RKO (cell line): Measurements from ENCODE around the gene NLRP1.

Experiments
- DNase-seq: peaks from one replicate; pipeline ENCODE4 v3.0.0-alpha.2; 2016; ENCODE audit warnings: low spot score

NLRP1 gene

GRCh38 chr17:5473906-5474305 is 110.4 kb downstream of the NLRP1 start:
- no peak for DNase-seq

GRCh38 chr17:5472511-5472910 is 111.8 kb downstream of the NLRP1 start:
- DNase-seq: no peak

- DNase-seq: no peak
These were observed 116.2 kb downstream of the NLRP1 start for GRCh38 chr17:5468075-5468473.

- no peak for DNase-seq
These were observed 116.9 kb downstream of the NLRP1 start for GRCh38 chr17:5467416-5467815.

GRCh38 chr17:5466295-5466694 is 118.0 kb downstream of the NLRP1 start:
- DNase-seq: no peak

- no peak for DNase-seq
These were observed 119.4 kb downstream of the NLRP1 start for GRCh38 chr17:5464717-5465507.
